GM12801 (cell line): Measurements from ENCODE around the gene GSDMA.

Experiments
- TF ChIP-seq, protein P1 (sequence below): IDR thresholded peaks from one replicate; pipeline ENCODE4 v1.5.1; 2011; ENCODE audit warnings: control low read depth; ENCODE audit not compliant: insufficient read length; ENCODE audit errors: extremely low read depth

GSDMA gene

DNA sequence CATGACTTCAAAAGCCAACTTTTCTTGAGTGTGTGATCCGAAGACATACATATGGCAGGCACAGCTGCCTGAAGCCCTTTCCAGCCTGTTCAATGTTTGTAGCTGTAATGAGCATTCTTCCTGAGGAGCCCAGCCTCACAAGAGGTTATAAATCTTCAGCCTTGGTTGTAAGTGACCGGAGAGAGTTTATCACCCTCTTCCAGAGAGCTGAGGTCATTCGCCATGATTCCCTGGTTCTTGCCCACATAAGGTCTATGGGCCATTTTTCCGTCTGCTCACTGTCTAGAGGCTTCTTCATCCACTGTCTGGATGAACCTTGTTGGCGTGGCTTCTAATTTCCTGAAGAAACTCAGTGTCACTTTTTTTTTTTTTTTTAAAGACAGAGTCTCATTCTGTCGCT lies 42.7 kb downstream of the GSDMA start:
- TF ChIP-seq, protein P1, sequence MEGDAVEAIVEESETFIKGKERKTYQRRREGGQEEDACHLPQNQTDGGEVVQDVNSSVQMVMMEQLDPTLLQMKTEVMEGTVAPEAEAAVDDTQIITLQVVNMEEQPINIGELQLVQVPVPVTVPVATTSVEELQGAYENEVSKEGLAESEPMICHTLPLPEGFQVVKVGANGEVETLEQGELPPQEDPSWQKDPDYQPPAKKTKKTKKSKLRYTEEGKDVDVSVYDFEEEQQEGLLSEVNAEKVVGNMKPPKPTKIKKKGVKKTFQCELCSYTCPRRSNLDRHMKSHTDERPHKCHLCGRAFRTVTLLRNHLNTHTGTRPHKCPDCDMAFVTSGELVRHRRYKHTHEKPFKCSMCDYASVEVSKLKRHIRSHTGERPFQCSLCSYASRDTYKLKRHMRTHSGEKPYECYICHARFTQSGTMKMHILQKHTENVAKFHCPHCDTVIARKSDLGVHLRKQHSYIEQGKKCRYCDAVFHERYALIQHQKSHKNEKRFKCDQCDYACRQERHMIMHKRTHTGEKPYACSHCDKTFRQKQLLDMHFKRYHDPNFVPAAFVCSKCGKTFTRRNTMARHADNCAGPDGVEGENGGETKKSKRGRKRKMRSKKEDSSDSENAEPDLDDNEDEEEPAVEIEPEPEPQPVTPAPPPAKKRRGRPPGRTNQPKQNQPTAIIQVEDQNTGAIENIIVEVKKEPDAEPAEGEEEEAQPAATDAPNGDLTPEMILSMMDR: no peak

DNA sequence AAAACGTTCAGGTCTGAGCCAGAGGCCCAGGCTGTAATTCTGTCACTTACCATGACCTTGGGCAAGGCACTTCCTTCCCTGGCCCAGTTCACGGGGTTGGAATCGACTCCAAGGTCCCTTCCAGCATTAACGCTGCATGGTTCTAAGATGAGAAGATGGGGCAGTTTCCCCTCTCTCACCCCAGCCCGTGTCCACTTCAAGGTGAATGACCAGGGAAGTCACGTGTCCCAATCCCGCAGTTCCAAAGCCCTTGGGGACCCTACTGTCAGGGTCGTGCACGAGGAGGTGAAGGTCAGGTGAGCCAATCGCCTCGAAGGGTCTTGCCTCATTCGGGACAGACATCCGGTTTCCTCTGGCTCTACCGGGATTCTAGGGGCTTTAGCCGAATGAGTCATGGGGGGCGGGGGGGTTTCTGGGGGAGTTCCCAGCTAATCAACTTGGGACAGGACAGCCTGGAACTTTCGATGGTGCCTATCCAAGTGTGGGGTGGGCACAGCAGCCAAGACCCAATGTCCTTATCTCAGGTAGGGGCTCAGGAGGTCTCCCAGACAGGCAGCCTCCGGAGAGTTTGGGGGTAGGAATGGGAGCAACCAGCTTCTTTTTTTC lies 51.7 kb downstream of the GSDMA start:
- TF ChIP-seq, protein P1: no peak

DNA sequence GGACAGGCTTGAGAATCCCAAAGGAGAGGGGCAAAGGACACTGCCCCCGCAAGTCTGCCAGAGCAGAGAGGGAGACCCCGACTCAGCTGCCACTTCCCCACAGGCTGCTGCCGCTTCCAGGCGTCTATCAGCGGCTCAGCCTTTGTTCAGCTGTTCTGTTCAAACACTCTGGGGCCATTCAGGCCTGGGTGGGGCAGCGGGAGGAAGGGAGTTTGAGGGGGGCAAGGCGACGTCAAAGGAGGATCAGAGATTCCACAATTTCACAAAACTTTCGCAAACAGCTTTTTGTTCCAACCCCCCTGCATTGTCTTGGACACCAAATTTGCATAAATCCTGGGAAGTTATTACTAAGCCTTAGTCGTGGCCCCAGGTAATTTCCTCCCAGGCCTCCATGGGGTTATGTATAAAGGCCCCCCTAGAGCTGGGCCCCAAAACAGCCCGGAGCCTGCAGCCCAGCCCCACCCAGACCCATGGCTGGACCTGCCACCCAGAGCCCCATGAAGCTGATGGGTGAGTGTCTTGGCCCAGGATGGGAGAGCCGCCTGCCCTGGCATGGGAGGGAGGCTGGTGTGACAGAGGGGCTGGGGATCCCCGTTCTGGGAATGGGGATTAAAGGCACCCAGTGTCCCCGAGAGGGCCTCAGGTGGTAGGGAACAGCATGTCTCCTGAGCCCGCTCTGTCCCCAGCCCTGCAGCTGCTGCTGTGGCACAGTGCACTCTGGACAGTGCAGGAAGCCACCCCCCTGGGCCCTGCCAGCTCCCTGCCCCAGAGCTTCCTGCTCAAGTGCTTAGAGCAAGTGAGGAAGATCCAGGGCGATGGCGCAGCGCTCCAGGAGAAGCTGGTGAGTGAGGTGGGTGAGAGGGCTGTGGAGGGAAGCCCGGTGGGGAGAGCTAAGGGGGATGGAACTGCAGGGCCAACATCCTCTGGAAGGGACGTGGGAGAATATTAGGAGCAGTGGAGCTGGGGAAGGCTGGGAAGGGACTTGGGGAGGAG lies 52.5 kb downstream of the GSDMA start, which contains the start of gene CSF3:
Gene CSF3 (plus strand): TSS at position 436 of the 993 bp plus-strand sequence. CDS start 35 bp downstream, at position 471.
- TF ChIP-seq, protein P1: no peak

DNA sequence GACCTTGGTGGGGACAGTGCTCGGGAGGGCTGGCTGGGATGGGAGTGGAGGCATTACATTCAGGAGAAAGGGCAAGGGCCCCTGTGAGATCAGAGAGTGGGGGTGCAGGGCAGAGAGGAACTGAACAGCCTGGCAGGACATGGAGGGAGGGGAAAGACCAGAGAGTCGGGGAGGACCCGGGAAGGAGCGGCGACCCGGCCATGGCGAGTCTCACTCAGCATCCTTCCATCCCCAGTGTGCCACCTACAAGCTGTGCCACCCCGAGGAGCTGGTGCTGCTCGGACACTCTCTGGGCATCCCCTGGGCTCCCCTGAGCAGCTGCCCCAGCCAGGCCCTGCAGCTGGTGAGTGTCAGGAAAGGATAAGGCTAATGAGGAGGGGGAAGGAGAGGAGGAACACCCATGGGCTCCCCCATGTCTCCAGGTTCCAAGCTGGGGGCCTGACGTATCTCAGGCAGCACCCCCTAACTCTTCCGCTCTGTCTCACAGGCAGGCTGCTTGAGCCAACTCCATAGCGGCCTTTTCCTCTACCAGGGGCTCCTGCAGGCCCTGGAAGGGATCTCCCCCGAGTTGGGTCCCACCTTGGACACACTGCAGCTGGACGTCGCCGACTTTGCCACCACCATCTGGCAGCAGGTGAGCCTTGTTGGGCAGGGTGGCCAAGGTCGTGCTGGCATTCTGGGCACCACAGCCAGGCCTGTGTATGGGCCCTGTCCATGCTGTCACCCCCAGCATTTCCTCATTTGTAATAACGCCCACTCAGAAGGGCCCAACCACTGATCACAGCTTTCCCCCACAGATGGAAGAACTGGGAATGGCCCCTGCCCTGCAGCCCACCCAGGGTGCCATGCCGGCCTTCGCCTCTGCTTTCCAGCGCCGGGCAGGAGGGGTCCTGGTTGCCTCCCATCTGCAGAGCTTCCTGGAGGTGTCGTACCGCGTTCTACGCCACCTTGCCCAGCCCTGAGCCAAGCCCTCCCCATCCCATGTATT lies 53.5 kb downstream of the GSDMA start:
- TF ChIP-seq, protein P1: no peak

DNA sequence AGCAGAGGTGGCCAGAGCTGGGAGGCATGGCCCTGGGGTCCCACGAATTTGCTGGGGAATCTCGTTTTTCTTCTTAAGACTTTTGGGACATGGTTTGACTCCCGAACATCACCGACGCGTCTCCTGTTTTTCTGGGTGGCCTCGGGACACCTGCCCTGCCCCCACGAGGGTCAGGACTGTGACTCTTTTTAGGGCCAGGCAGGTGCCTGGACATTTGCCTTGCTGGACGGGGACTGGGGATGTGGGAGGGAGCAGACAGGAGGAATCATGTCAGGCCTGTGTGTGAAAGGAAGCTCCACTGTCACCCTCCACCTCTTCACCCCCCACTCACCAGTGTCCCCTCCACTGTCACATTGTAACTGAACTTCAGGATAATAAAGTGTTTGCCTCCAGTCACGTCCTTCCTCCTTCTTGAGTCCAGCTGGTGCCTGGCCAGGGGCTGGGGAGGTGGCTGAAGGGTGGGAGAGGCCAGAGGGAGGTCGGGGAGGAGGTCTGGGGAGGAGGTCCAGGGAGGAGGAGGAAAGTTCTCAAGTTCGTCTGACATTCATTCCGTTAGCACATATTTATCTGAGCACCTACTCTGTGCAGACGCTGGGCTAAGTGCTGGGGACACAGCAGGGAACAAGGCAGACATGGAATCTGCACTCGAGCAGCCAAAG lies 54.7 kb downstream of the GSDMA start:
- TF ChIP-seq, protein P1: no peak

DNA sequence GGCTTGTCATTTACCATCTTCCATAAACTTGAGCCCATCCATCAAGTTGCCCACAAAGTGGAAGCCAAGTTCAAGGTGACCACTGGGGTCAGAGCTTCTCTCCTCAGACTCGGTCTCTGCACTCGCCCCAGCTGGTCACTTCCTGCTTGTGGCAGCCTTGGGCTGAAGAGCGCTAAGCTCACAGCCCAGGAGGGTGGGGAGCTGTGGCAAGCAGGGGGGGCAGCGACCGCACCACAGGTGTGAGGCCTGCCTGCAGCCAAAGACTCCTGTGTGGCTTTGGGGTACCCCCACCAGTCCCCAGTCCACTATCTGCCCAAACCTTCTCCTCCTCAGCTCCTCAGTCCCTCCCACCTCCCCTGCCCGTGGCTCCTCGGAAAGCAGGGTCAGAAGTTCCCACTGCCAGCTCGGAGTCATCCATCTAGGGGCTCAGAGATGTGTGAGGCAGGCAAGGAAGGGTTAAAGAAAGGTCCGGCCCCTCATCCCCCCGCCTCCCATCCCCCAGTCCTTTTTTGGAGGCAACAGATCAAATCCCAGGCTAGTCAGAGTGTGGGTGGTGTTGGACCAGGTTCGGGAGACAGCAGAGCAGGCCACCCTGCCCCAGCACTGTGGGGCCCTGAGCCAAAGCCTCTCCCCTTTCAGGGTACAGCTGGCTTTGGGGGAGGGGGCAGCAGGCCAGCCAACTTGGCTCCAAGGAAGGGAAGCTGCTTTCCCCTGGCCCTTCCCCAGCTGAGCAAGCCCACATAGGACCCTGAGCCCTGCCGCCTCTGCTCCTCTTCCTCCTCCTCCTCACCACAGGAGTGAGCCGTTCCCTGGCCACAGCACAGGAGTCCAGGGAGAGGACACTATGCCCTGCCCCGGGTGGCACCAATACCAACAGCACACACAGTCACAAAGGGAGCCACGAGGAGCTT lies 55.7 kb downstream of the GSDMA start:
- TF ChIP-seq, protein P1: no peak
